ENCODE measurements around the gene COX17.

COX17 gene

GRCh38 chr3:119649761-119650160, 27.4 kb downstream of the COX17 start:
- TF ChIP-seq EZH2 (IDR thresholded peaks at IDR 0.05; ENCODE audit: borderline replicate concordance, low read length) (no peak), CTCF (IDR thresholded peaks at IDR 0.05; ENCODE audit: low read length) (no peak)
- Histone ChIP-seq H3K4me1 (ENCODE audit: insufficient read depth, low read length, severe bottlenecking) (no peaks in the 10 kb centered on the region), H3K27me3 (ENCODE audit: insufficient read depth, low read length) (no peaks in the 10 kb centered on the region), H2AFZ (ENCODE audit: low read length) (no peak overlapping the region), H3K4me3 (ENCODE audit: low read depth, low read length, poor library complexity, severe bottlenecking) (no peak overlapping the region), H3K27ac (ENCODE audit: low read depth, low read length, poor library complexity, severe bottlenecking) (no peak overlapping the region), H3K36me3 (ENCODE audit: insufficient read depth, low read length) (no peaks in the 10 kb centered on the region), H3K9me3 (ENCODE audit: low read length) (no peaks in the 10 kb centered on the region), H3F3A (ENCODE audit: insufficient read depth, low read length) (no peaks in the 10 kb centered on the region), H3K4me2 (ENCODE audit: low read length) (no peak overlapping the region), H3K9ac (ENCODE audit: low read length) (no peak overlapping the region), H4K20me1 (ENCODE audit: insufficient read depth, low read length) (no peaks in the 10 kb centered on the region), H3K9me2 (ENCODE audit: low read depth, low read length) (no peaks in the 10 kb centered on the region), H3K79me2 (ENCODE audit: insufficient read depth, low read length) (no peaks in the 10 kb centered on the region)

GRCh38 chr3:119647843-119648575, 29.2 kb downstream of the COX17 start:
- H3K4me3 ChIP-seq (ENCODE audit: low read depth, low read length, poor library complexity, severe bottlenecking), result no peak overlapping the region
- H3K27ac ChIP-seq (ENCODE audit: low read depth, low read length, poor library complexity, severe bottlenecking), result no peak overlapping the region
- no peaks in the 10 kb centered on the region for H3F3A ChIP-seq (ENCODE audit: insufficient read depth, low read length)
- H3K4me1 ChIP-seq (ENCODE audit: insufficient read depth, low read length, severe bottlenecking), result no peaks in the 10 kb centered on the region
- H3K9ac ChIP-seq (ENCODE audit: low read length), result no peak overlapping the region
- no peaks in the 10 kb centered on the region for H3K9me2 ChIP-seq (ENCODE audit: low read depth, low read length)
- TF ChIP-seq CTCF (IDR thresholded peaks at IDR 0.05; ENCODE audit: low read length) (no peak), EZH2 (IDR thresholded peaks at IDR 0.05; ENCODE audit: borderline replicate concordance, low read length) (no peak)
- no peaks in the 10 kb centered on the region for H3K9me3 ChIP-seq (ENCODE audit: low read length)
- no peaks in the 10 kb centered on the region for H4K20me1 ChIP-seq (ENCODE audit: insufficient read depth, low read length)
- H2AFZ ChIP-seq (ENCODE audit: low read length), result no peak overlapping the region
- H3K4me2 ChIP-seq (ENCODE audit: low read length), result no peak overlapping the region
- H3K27me3 ChIP-seq (ENCODE audit: insufficient read depth, low read length), result no peaks in the 10 kb centered on the region
- no peaks in the 10 kb centered on the region for H3K36me3 ChIP-seq (ENCODE audit: insufficient read depth, low read length)
- no peaks in the 10 kb centered on the region for H3K79me2 ChIP-seq (ENCODE audit: insufficient read depth, low read length)

- no peaks in the 10 kb centered on the region for H3K4me1 ChIP-seq (ENCODE audit: insufficient read depth, low read length, severe bottlenecking)
- TF ChIP-seq CTCF (IDR thresholded peaks at IDR 0.05; ENCODE audit: low read length), result no peak
- TF ChIP-seq EZH2 (IDR thresholded peaks at IDR 0.05; ENCODE audit: borderline replicate concordance, low read length), result no peak
Observed at GRCh38 chr3:119647171-119647570, 30.0 kb downstream of the COX17 start.

More at GRCh38 chr3:119647171-119647570, 30.0 kb downstream of the COX17 start:
- H4K20me1 ChIP-seq (ENCODE audit: insufficient read depth, low read length), result no peaks in the 10 kb centered on the region
- H3F3A ChIP-seq (ENCODE audit: insufficient read depth, low read length), result no peaks in the 10 kb centered on the region
- no peak overlapping the region for H3K9ac ChIP-seq (ENCODE audit: low read length)
- H3K9me2 ChIP-seq (ENCODE audit: low read depth, low read length), result no peaks in the 10 kb centered on the region
- H3K79me2 ChIP-seq (ENCODE audit: insufficient read depth, low read length), result no peaks in the 10 kb centered on the region
- H3K27ac ChIP-seq (ENCODE audit: low read depth, low read length, poor library complexity, severe bottlenecking), result no peak overlapping the region
- H3K4me3 ChIP-seq (ENCODE audit: low read depth, low read length, poor library complexity, severe bottlenecking), result no peak overlapping the region
- no peaks in the 10 kb centered on the region for H3K9me3 ChIP-seq (ENCODE audit: low read length)
- H2AFZ ChIP-seq (ENCODE audit: low read length), result no peak overlapping the region
- no peaks in the 10 kb centered on the region for H3K36me3 ChIP-seq (ENCODE audit: insufficient read depth, low read length)
- no peak overlapping the region for H3K4me2 ChIP-seq (ENCODE audit: low read length)
- H3K27me3 ChIP-seq (ENCODE audit: insufficient read depth, low read length), result no peaks in the 10 kb centered on the region

All from OCI-LY1 (cell line).